Measurements from ENCODE around the gene NT5C3A.
"Not testable (repeated sequence)": the region's sequence is repeated elsewhere in the genome, so short reads cannot be mapped to it uniquely, and the experiment has no call there.

The NT5C3A gene

DNA sequence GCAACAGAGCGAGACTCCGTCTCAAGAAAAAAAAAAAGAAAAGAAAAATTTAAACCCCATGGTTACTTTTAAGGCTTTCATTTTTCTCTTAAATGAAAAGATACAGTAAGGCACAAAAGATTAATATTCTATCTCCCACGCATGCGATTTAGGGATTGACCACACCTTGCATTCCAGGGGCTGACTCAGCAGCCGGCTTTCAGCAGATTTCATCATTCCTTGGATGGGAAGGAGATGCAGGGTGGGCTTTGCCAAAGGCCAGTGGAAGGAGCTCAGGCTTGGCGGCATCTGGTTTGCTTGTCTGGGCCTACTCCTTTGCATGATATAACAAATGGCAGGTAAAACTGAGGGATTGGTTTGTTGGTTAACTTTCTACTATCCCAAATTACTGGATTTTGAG, 83.3 kb downstream of the NT5C3A start:
- not testable (repeated sequence) for DNase-seq (ENCODE audit: low read depth)

DNA sequence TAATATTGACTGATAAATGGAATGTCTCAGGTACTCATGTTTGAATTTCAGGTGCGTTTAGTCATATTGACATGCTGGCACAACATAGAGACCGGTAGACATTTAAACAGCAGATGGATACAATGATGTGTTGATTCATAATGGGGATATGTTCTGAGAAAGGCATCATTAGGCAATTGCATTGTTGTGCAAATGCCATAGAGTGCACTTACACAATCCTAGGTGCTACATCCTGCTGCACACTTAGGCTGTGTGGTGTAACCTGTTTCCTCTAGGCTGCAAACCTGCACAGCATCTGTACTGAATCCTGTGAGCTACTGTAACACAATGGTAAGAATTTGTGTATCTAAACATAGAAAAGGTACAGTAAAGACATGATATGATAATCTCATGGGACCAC, 85.4 kb downstream of the NT5C3A start:
- DNase-seq (ENCODE audit: low read depth) = not testable (repeated sequence)

DNA sequence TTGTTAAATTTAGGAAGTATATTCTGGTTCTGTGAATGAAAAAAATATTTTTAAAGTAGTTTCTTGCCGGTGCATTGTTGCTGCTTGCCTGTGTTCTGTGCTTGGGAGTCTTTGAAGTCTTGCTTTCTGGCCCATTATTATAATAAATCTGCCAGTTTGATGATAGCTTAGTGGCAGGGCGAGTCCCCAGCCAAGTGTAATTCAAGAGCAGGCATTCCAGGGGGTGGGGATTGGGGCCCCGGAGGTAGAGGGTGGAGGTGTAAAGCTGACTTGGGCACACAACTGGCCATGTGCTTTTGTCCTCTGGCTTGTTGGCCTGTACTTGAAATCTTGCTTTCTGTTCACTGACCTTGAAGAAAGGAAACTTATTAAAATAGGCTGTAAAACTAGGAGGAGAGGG, 90.6 kb downstream of the NT5C3A start:
- not testable (repeated sequence) for DNase-seq (ENCODE audit: low read depth)

DNA sequence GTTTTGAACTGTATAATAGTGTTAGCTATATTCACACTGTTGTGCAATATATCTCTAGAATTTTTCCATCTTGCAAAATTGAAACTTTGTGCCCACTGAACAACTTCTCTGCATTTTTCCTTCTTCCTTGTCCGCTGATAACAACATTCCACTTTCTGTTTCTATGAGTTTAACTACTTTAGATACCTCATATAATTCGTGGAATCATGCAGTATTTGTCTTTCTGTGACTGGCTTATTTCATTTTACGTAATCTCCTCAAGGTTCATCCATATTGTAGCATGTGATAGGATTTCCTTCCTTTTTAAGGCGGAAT, 95.4 kb downstream of the NT5C3A start:
- DNase-seq (ENCODE audit: low read depth) = not testable (repeated sequence)

DNA sequence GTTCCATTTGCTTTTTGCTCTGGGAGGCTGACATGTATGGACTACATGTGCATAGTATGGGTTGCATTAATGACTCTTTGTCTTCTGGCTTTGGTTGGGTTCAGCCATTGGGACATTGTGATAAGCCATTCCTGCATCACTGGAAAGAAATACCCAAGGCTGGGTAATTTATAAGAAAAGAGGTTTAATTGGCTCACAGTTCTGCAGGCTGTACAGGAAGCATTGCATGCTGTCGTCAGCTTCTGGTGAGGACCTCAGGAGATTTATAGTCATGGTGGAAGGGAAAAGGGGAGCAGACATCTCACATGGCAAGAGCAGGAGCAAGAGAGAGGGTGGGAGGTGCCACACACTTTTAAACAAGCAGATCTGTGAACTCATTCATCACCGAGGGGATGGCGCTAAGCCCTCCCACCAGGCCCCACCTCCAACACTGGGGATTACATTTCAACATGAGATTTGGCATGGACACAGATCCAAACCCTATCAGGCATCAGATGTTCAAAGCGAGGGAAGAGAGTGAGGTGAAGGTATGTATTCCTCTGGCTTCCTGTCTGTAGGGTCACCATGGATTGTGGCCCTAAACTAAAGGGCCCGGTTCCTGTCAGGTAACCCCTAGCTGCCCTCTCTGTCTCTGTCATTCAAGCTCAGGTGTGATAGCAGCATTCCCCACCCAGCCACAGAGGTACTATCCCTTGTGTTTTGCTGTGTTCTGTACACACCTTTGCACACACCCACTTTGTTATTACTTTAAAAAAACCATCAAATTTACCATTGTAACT, 95.9 kb downstream of the NT5C3A start:
- DNase-seq (ENCODE audit: low read depth) = not testable (repeated sequence)

DNA sequence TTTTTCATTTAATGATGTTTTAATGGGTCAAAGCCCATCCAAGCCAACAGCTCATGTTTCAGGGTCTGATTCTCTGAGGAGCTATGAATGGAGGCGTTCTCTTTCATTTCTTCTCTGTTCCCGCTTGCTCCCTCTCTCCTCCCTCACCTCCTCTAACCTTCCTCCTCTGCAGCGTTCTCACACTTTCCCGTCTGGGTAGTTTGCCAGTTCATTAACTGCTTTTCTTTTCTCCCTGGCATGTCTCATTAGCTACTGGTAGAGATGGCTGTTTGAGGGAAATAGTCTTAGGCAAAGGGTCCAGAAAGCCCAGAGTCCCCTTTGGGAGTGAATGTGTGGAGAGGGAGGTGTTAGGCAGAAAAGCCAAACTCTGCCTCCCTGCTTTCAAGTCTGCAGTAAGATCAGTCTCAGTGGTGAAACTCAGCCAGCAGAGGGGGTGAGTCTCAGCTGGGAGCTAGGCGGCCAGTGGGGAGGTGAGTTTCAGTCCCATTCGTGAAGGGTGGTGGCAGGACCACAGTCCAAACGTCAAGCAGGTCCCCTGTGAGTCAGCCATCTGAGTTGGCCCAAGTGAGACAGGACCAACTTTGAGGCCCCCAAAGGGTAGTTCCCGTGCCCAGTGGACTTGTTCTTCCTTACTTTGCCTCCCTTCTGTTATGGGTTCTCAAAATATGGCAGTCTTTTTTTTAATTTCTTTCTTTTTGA, 98.0 kb downstream of the NT5C3A start:
- DNase-seq (ENCODE audit: low read depth) = not testable (repeated sequence)
